ENCODE measurements around the gene MAB21L2.

DNA sequence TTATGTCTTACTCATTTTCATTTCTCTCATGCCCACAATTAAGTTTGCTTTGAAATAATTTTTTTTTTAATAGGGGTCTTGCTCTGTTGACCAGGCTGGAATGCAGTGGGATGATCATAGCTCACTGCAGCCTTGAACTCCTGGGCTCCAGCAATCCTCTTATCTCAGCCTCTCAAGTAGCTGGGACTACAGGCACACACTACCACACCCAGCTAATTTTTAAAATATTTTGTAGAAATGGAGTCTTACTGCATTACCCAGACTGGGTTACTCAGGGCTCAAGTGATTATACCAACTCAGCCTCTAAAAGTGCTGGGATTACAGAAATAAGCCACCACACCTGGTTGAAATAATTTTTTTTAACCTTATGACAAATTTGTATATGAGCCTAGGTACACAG, 19.2 kb upstream of the MAB21L2 start:
- TF ChIP-seq CTCF (IDR thresholded peaks at IDR 0.05) (no peak), SMC3 (IDR thresholded peaks at IDR 0.05; ENCODE audit: low read depth, low read length) (no peak), NFIC (IDR thresholded peaks at IDR 0.05; ENCODE audit: borderline replicate concordance) (no peak), EP300 (IDR thresholded peaks at IDR 0.05; ENCODE audit: borderline replicate concordance in 1 of 2, low read depth in 1 of 2, low read length in 1 of 2) (no peak), SIN3A (IDR thresholded peaks at IDR 0.05; ENCODE audit: borderline replicate concordance, low read depth, low read length) (no peak), POLR2AphosphoS5 (IDR thresholded peaks at IDR 0.05; ENCODE audit: low read depth, low read length) (no peak), RAD21 (IDR thresholded peaks at IDR 0.05; ENCODE audit: low read length) (no peak), RXRA (IDR thresholded peaks at IDR 0.05; ENCODE audit: borderline replicate concordance, low read depth) (no peak)
- TF ChIP-seq, protein P1, sequence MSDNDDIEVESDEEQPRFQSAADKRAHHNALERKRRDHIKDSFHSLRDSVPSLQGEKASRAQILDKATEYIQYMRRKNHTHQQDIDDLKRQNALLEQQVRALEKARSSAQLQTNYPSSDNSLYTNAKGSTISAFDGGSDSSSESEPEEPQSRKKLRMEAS (IDR thresholded peaks at IDR 0.05; ENCODE audit: low read depth), result no peak

All from SK-N-SH (cell line).